CD4-positive, alpha-beta T cell treated with Interleukin-10 for 1 hour (primary cell): ENCODE measurements around the gene STAT5A.
"Not testable (repeated sequence)": the region's sequence is repeated elsewhere in the genome, so short reads cannot be mapped to it uniquely, and the experiment has no call there.

Source experiments
- DNase-seq: peaks from one replicate; pipeline ENCODE4 v3.0.0-alpha.2; 2020

The STAT5A gene

GRCh38 chr17:42287977-42288802, at the start of gene STAT5A:
STAT5A (plus strand) TSS chr17:42288498; CDS start chr17:42289412, 914 bp downstream.
- DNase-seq: peak; percentile 85

- not testable (repeated sequence) for DNase-seq
Observed at GRCh38 chr17:42239576-42239975, 48.7 kb upstream of the STAT5A start.

- DNase-seq: no peak
Observed at GRCh38 chr17:42240201-42240600, 48.1 kb upstream of the STAT5A start.

DNA sequence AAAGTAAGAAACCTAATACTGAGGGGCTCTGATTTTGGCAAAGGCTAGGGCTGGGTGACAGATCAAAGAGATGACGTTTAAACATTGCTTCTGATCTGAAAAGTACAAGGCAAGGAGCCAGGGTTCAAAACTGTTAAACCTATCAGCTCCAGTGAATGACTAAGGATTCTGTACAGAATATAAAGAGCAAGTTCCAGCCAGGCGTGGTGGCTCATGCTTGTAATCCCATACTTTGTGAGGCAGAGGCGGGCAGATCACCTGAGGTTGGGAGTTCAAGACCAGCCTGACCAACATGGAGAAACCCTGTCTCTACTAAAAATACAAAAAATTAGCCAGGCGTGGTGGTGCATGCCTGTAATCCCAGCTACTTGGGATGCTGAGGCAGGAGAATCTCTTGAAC, 47.4 kb upstream of the STAT5A start:
- DNase-seq: not testable (repeated sequence)

- DNase-seq: no peak
Observed at GRCh38 chr17:42241871-42242270, 46.4 kb upstream of the STAT5A start.

GRCh38 chr17:42243493-42243982, 44.8 kb upstream of the STAT5A start:
- DNase-seq: no peak

DNA sequence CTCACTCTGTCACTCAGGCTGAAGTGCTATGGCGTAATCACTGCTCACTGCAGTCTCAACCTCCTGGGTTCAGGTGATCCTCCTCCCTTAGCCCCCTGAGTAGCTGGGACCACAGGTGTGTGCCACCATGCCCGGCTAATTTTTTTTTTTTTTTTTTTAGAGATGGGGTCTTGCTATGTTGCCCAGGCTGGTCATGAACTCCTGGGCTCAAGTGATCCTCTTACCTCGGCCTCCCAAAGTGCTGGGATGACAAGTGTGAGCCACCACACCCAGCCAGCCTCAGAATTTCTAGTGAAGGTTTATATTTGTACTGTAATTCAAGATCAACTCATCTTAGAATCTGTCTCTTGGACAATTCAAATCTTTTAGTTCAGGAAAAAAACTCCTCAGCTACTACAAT, 44.2 kb upstream of the STAT5A start:
- DNase-seq: not testable (repeated sequence)

GRCh38 chr17:42245183-42245582, 43.1 kb upstream of the STAT5A start:
- not testable (repeated sequence) for DNase-seq

GRCh38 chr17:42246515-42246914, 41.8 kb upstream of the STAT5A start:
- peak; percentile 29 for DNase-seq

- peak; percentile 28 for DNase-seq
Observed at GRCh38 chr17:42247734-42248133, 40.6 kb upstream of the STAT5A start.

DNA sequence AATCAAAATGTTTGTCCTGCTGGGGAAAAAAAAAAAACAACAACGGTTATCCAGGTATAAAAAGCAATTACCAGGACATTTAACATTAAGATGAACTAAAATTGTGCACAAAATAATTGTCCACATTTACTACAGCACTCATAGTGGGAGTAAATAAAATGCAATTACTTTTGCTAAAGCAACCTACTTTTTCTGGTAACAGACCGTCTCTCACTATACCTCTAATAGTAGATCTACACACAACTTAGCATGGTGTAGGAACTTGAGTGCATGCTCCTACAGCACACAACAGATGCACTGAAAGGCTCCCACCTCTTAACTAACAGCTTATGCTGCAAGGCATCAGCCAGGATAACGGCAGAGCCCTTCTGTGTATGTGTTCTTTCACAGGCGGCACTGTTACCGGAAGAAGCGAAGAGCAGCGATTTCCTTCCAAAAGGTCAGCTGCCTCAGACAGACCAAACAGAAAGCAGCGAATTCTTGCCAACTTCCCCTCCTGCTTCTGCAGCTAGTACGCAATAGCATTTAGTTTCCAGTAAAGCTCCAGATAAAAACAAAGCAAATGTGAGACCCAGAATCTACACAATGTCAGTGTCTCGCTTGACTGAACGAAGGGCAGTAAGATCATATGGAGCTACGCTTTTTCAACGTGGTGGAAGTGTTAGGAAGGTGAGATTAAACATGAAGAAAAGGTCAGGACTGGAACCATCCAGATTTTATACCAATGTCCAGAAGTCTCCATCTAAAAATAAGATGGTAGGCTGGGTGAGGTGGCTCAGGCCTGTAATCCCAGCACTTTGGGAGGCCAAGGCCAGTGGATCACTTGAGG, 39.7 kb upstream of the STAT5A start:
- DNase-seq: peak; percentile 93

- peak; percentile 84 for DNase-seq
Observed at GRCh38 chr17:42249681-42250446, 38.4 kb upstream of the STAT5A start.

DNA sequence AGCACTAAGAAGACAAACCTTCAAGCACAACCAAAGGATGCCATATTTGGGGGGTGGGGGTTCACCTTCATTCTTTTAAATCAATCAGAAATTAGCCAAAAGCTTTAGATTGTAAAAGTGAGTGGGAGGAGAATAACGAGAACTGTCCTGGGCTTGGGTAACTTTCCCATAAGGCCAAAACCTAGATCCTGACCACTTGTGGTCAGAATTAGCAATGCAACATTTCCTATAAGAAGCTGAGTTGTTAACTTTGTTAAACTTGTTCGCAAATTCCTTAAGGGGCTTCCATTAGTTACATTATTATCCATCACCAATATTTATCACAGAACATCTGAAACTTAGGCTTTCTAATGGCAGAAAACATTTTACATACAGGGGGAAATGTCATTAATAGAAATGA, 37.2 kb upstream of the STAT5A start:
- peak; percentile 24 for DNase-seq

GRCh38 chr17:42252597-42253550, 35.4 kb upstream of the STAT5A start:
- DNase-seq: no peak

DNA sequence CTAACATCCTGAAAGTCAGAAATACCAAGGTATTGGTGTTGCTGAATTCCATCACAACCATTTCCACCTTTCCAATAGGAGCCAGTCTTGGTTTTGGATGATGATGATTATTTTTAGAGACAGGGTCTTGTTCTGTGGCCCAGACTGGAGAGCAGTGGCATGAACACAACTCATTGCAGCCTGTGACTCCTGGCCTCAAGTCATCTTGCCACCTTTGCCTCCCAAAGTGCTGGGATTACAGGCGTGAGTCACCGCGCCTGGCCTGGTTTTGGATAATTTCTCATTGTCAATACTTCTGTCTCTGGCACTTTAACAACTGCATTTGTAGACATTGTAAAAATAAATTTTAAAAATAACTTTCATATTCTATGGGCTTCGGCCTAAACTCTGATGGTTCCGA, 34.7 kb upstream of the STAT5A start:
- no peak for DNase-seq

DNA sequence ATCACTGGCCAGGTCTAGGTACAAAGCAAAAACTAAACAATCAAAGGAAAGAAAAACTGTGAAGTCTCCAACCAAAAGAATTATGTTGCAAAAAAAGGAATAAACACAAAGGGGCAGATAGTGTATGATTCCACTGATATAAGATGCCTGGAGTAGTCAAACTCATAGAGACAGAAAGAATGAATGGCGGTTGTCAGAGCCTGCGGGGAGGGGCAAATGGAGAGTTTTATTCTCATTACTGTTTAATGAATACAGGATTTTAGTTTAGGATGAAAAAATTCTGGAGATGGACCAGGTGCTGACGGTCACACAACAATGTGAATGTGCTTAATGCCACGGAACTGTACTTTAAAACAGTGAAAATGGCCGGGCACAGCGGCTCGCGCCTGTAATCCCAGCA, 32.9 kb upstream of the STAT5A start:
- no peak for DNase-seq

- no peak for DNase-seq
Observed at GRCh38 chr17:42260318-42260717, 28.0 kb upstream of the STAT5A start.

GRCh38 chr17:42264366-42264765, 23.9 kb upstream of the STAT5A start:
- DNase-seq: not testable (repeated sequence)

DNA sequence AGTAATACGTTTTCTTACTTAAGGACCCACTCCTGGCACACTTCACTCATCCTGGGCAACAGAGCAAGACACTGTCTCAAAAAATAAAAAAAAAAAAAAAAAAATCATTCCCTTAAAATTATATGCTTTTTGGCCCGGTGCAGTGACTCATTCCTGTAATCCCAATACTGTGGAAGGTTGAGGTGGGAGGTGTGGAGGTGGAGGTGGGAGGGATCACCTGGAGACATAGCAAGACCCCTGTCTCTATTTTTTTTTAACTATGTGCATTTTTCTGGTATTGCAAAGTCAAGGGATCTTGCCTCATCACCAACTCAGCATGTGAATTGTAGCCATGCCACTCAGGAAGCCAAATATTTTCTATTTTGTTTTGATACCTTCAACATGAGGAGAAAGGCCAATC, 21.8 kb upstream of the STAT5A start:
- no peak for DNase-seq

- peak; percentile 83 for DNase-seq
Observed at GRCh38 chr17:42266918-42267766, 21.2 kb upstream of the STAT5A start.

- DNase-seq: no peak
Observed at GRCh38 chr17:42268236-42268635, 20.1 kb upstream of the STAT5A start.
